ENCODE results near the gene DNAJC12. TPM values are rescaled to one million over a fixed set of nuclear protein-coding genes. Genes with fewer than 3 reads are reported as not detected.

Gene DNAJC12
- polyA plus RNA-seq (2011; rRNA removed) (0.13 and 0.42 TPM in 2 replicates), polyA minus RNA-seq (2011; rRNA and poly(A)+ RNA removed) (not detected in 2 replicates)

- Histone ChIP-seq H3K27me3 (ENCODE audit: control insufficient read depth, insufficient read depth, low read length) (no peaks in the 10 kb centered on the region), H3K4me3 (ENCODE audit: low read depth, low read length) (no peak within 1 kb of the TSS), H3K36me3 (ENCODE audit: control insufficient read depth, insufficient read depth, low read length) (no peaks in the 10 kb centered on the region)
- TF ChIP-seq CTCF (IDR thresholded peaks at IDR 0.05; ENCODE audit: insufficient read depth, low read depth, low read length) = no peak
- POLR2A ChIA-PET = no interaction called here
- CTCF ChIA-PET = interaction anchor here (1.0 kb wide), 2 partner anchors 7 to 20 kb away, joined by 3 read pairs; no protein-coding TSS in a partner anchor
- no peak for DNase-seq (ENCODE audit: low read depth)
Measured at GRCh38 chr10:67837541-67838314, at the start of gene DNAJC12. TSS of gene DNAJC12 (minus strand) at chr10:67838188. CDS start at chr10:67838011, 177 bp downstream.

DNA sequence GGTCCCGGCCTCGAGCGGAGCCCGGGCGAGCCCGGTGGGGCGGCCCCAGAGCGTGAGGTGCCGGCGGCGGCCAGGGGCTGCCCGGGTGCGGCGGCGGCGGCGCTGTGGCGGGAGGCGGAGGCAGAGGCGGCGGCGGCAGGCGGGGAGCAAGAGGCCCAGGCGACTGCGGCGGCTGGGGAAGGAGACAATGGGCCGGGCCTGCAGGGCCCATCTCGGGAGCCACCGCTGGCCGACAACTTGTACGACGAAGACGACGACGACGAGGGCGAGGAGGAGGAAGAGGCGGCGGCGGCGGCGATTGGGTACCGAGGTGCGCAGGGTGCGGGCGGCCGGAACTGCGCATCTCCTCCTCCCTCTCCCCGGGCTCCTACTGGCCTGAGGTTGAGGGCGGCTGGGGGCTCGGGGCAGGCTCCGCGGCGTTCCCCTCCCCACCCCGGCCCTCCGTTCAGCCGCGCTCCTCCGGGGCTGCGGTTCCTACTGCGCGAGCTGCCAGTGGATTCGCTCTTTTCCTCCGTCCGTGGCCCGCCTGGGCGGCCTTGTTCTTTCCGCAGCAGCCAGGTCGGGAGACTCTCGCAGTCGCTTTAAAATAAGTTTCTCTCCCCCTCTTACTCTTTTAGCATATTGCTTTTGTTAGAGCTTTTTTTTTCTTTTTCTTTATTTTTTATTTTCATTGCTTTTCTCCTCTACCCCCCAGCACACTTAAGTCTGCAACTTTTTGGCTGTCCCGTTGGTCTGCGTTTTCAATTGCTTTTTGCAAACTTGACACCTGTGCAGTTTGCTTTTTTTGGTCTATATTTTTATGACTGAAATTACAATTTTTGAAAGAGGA is 47.1 kb upstream of the DNAJC12 start:
- Histone ChIP-seq H3K4me3 (ENCODE audit: low read depth, low read length) (peak overlapping the region; percentile 67), H3K27me3 (ENCODE audit: control insufficient read depth, insufficient read depth, low read length) (no peaks in the 10 kb centered on the region), H3K36me3 (ENCODE audit: control insufficient read depth, insufficient read depth, low read length) (peaks cover 5% of the 10 kb centered on the region)
- TF ChIP-seq CTCF (IDR thresholded peaks at IDR 0.05; ENCODE audit: insufficient read depth, low read depth, low read length) = no peak
- POLR2A ChIA-PET = no interaction called here
- peak; percentile 25 for DNase-seq (ENCODE audit: low read depth)
- CTCF ChIA-PET = interaction anchor here (0.7 to 0.9 kb wide), 2 partner anchors 9 to 271 kb away, joined by 3 to 4 read pairs; no protein-coding TSS in a partner anchor

DNA sequence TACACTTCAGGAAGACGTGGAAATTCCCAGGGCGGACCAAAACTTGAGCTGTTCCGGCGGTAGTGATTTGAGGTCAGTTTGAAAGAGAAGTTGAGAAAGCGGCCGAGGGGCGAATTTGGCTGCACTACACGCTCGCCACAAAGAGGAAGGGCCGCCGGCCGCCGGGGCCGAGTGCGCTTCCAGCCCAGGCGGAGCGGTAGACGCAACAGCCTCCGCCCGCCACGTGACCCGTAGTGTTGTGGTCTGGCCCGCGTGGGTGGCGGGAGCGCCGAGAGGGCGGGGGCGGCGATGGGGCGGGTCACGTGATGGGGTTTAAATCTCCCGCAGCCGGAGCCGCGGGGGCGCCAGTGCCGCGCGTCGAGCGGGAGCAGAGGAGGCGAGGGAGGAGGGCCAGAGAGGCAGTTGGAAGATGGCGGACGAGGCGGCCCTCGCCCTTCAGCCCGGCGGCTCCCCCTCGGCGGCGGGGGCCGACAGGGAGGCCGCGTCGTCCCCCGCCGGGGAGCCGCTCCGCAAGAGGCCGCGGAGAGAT is 46.4 kb upstream of the DNAJC12 start, which contains the start of gene SIRT1:
SIRT1 (plus strand) TSS at position 344 of the 529 bp plus-strand sequence; CDS start at position 410, 66 bp downstream.
- TF ChIP-seq CTCF (IDR thresholded peaks at IDR 0.05; ENCODE audit: insufficient read depth, low read depth, low read length) = no peak
- CTCF ChIA-PET = interaction anchor here (0.8 to 1.7 kb wide), 4 partner anchors 19 to 29 kb away, joined by 3 to 4 read pairs (median 3); no protein-coding TSS in a partner anchor
- peak within 1 kb of the TSS; percentile 67 for H3K4me3 ChIP-seq (ENCODE audit: low read depth, low read length)
- POLR2A ChIA-PET = interaction anchor here (0.9 kb wide), 1 partner anchor 13 kb away, joined by 3 read pairs; no protein-coding TSS in a partner anchor
- peaks cover 5% of the 10 kb centered on the region for H3K36me3 ChIP-seq (ENCODE audit: control insufficient read depth, insufficient read depth, low read length)
- DNase-seq (ENCODE audit: low read depth) = peak; percentile 27
- H3K27me3 ChIP-seq (ENCODE audit: control insufficient read depth, insufficient read depth, low read length) = no peaks in the 10 kb centered on the region

DNA sequence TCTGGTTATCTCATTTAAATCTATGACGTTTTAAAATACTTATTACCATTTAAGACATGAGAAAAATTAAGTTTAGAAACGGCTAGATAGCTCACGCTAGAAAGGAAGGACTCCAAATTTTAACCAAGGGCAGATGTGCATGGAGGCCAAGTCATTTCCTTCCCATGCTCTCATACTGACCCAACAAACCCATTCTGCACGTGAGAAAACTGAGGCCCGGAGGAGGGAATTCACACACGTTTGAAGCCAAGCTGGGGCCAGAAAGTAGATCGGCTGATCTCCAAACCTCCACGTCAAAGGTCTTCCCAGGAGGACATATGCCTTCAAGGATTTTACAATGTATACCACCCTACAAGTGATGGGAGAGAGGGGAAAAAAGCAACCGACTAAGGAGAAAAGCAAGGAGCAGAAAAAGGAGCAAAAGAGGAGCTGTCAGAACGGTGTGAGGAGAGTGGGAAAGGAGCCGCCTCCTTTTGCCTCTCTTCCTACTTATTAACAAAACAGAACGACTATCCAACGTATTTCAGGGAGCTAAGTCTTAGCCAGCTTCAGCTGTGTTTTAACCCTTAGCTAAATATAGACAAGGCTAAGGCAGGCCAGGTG is 45.8 kb upstream of the DNAJC12 start:
- no peak for TF ChIP-seq CTCF (IDR thresholded peaks at IDR 0.05; ENCODE audit: insufficient read depth, low read depth, low read length)
- Histone ChIP-seq H3K27me3 (ENCODE audit: control insufficient read depth, insufficient read depth, low read length) (no peaks in the 10 kb centered on the region), H3K36me3 (ENCODE audit: control insufficient read depth, insufficient read depth, low read length) (peaks cover 5% of the 10 kb centered on the region), H3K4me3 (ENCODE audit: low read depth, low read length) (peak overlapping the region; percentile 67)
- ChIA-PET POLR2A (interaction anchor here (0.9 kb wide), 1 partner anchor 12 kb away, joined by 3 read pairs; no protein-coding TSS in a partner anchor), CTCF (interaction anchor here (0.8 to 1.7 kb wide), 4 partner anchors 18 to 28 kb away, joined by 3 to 4 read pairs (median 3); no protein-coding TSS in a partner anchor)
- no peak for DNase-seq (ENCODE audit: low read depth)

Measured in BJ (cell line).